ENCODE data around the gene CAPN10. TPM values are rescaled to one million over a fixed set of nuclear protein-coding genes. Genes with fewer than 3 reads are reported as not detected.
A peak's percentile ranks its signal among the peaks of the same experiment; 100 is the strongest.

The CAPN10 gene
- polyA plus RNA-seq, 1 donor (not counting 4 experiments of a cell fraction or from before 2014, with no cell fraction given) = 7.1 TPM

DNA sequence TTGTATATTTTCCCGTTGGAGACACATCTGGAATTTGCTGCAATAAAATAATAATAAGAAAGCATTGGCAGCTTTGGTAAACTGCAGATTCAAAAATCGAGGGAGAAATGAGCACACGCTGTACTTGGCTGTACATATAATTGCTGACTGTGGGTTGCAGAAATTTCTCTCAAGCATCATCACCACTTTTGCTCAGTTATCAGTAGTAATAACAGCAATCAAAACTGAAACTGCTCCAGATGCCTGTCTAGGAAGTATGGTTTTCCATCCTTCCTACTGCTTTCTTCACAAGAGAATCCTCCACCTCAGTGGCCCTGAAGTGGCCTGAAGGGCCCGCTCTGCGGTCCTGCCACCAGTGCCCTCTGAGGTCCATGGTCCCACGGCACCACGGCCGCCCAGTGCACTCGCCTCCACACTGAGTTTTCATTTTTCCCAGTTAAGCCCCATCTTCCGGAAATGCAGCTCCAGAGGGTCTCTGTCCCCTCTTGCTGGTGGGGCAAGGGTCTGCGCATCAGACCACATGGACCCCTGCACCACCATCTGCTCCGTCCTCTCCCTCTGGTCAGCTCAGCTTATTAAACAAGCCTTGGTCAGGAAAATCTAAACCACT is 22.5 kb upstream of the CAPN10 start:
- Histone ChIP-seq H3K4me2 (ENCODE audit: control insufficient read depth, extremely low read depth, insufficient read depth, low read depth, low read length) (no peak overlapping the region), H3K9me3 (ENCODE audit: control insufficient read depth, low read depth, low read length) (no peaks in the 10 kb centered on the region), H3K27me3 (ENCODE audit: control insufficient read depth, extremely low read depth, insufficient read depth, low read length) (no peaks in the 10 kb centered on the region), H3K9me1 (ENCODE audit: control insufficient read depth, extremely low read depth, insufficient read depth, low read length) (peaks cover 2% of the 10 kb centered on the region), H3K79me2 (ENCODE audit: control insufficient read depth, insufficient read depth, low read length) (no peaks in the 10 kb centered on the region), H3K9ac (ENCODE audit: control insufficient read depth, extremely low read depth, insufficient read depth, low read length) (no peak overlapping the region), H4K20me1 (ENCODE audit: control insufficient read depth, extremely low read depth, insufficient read depth, low read length) (no peaks in the 10 kb centered on the region), H3K36me3 (ENCODE audit: control insufficient read depth in 2 of 2, extremely low read depth in 1 of 2, insufficient read depth in 2 of 2, low read length in 2 of 2) (no peaks in the 10 kb centered on the region), H2AFZ (ENCODE audit: control insufficient read depth, low read length) (no peak overlapping the region), H3K4me3 (ENCODE audit: control insufficient read depth in 2 of 3, extremely low read depth in 1 of 3, insufficient read depth in 2 of 3, low read depth in 1 of 3, low read length in 3 of 3) (no peak overlapping the region), H3K27ac (ENCODE audit: control insufficient read depth, insufficient read depth, low read length) (no peak overlapping the region), H3K4me1 (ENCODE audit: control insufficient read depth, extremely low read depth, insufficient read depth, low read length) (peaks cover 49% of the 10 kb centered on the region)
- dilution Hi-C loops (cut with MboI; ENCODE audit: extremely low pct_ligation_motif_present, low sequenced_read_pairs) = no loop called here
- FAIRE-seq (no peak), DNase-seq (ENCODE audit: low read depth, low spot score) (no peak)
- no peak for TF ChIP-seq EZH2 (IDR thresholded peaks at IDR 0.05; ENCODE audit: low read length)
- no peak for TF ChIP-seq CTCF (optimal IDR thresholded peaks at IDR 0.05 in 1 of 3, IDR thresholded peaks at IDR 0.05 in 1 of 3, conservative IDR thresholded peaks at IDR 0.05 in 1 of 3; ENCODE audit: extremely low read depth in 1 of 3, insufficient read depth in 2 of 3, low read length in 3 of 3)

DNA sequence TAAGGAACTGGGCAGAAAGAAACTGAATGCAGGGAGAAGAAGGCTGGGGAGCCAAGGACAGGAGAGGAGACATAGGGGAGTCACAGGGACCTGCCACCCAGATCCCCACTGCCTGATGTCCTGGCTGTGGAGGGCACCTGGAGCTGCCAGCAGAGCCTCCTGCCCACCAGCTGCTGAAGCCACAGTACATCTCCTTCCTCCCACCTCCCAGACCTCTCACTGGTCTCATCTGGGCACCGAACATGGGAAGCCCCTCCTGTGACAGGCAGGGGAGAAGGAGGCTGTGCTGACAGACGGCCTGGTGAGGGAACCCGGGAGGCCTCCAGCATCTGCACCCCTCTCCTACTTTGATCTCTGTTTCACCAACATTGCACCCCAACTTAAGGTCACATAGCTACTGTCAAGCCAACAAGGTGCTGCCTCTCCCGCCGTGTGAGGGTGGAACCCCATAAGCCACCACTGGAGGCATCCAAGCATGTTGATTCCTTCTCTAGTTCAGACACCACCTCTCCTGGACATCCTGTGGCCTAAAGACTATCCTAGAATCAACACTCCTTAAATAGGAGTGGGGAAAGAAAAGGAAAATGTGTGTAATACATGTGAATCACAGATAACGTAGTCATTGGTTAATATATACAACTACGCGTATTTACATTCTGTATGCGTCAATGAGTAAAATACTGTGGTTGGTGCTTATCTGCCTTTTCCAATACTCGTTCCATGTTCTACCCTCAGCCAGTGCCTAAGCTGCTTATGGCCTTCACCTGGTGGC is 21.8 kb upstream of the CAPN10 start:
- Histone ChIP-seq H3K4me3 (ENCODE audit: control insufficient read depth in 2 of 3, extremely low read depth in 1 of 3, insufficient read depth in 2 of 3, low read depth in 1 of 3, low read length in 3 of 3) (no peak overlapping the region), H3K4me1 (ENCODE audit: control insufficient read depth, extremely low read depth, insufficient read depth, low read length) (peaks cover 49% of the 10 kb centered on the region), H4K20me1 (ENCODE audit: control insufficient read depth, extremely low read depth, insufficient read depth, low read length) (peaks cover 1% of the 10 kb centered on the region), H3K36me3 (ENCODE audit: control insufficient read depth in 2 of 2, extremely low read depth in 1 of 2, insufficient read depth in 2 of 2, low read length in 2 of 2) (no peaks in the 10 kb centered on the region), H3K4me2 (ENCODE audit: control insufficient read depth, extremely low read depth, insufficient read depth, low read depth, low read length) (no peak overlapping the region), H2AFZ (ENCODE audit: control insufficient read depth, low read length) (no peak overlapping the region), H3K27ac (ENCODE audit: control insufficient read depth, insufficient read depth, low read length) (no peak overlapping the region), H3K9ac (ENCODE audit: control insufficient read depth, extremely low read depth, insufficient read depth, low read length) (no peak overlapping the region), H3K79me2 (ENCODE audit: control insufficient read depth, insufficient read depth, low read length) (no peaks in the 10 kb centered on the region), H3K27me3 (ENCODE audit: control insufficient read depth, extremely low read depth, insufficient read depth, low read length) (no peaks in the 10 kb centered on the region), H3K9me3 (ENCODE audit: control insufficient read depth, low read depth, low read length) (no peaks in the 10 kb centered on the region), H3K9me1 (ENCODE audit: control insufficient read depth, extremely low read depth, insufficient read depth, low read length) (peaks cover 4% of the 10 kb centered on the region)
- FAIRE-seq (no peak), DNase-seq (ENCODE audit: low read depth, low spot score) (no peak)
- dilution Hi-C loops (cut with MboI; ENCODE audit: extremely low pct_ligation_motif_present, low sequenced_read_pairs) = no loop called here
- TF ChIP-seq EZH2 (IDR thresholded peaks at IDR 0.05; ENCODE audit: low read length) (no peak), CTCF (optimal IDR thresholded peaks at IDR 0.05 in 1 of 3, IDR thresholded peaks at IDR 0.05 in 1 of 3, conservative IDR thresholded peaks at IDR 0.05 in 1 of 3; ENCODE audit: extremely low read depth in 1 of 3, insufficient read depth in 2 of 3, low read length in 3 of 3) (peak in 1 of 3 experiments; percentile 13)

Measured in keratinocyte (primary cell).